22Rv1 (cell line): ENCODE measurements around the gene KCNK4.

Source experiments
- ZFX ChIP-seq: fragments of 450-650 bp; IDR thresholded peaks from 2 replicates; pipeline ENCODE4 v1.6.1; 2017; ENCODE audit warnings: antibody characterized with exemption, borderline replicate concordance
- TF ChIP-seq, protein P1 (sequence below): fragments of 450-650 bp; IDR thresholded peaks from 2 replicates; pipeline ENCODE4 v1.5.1; 2017; ENCODE audit warnings: mild to moderate bottlenecking

DNA sequence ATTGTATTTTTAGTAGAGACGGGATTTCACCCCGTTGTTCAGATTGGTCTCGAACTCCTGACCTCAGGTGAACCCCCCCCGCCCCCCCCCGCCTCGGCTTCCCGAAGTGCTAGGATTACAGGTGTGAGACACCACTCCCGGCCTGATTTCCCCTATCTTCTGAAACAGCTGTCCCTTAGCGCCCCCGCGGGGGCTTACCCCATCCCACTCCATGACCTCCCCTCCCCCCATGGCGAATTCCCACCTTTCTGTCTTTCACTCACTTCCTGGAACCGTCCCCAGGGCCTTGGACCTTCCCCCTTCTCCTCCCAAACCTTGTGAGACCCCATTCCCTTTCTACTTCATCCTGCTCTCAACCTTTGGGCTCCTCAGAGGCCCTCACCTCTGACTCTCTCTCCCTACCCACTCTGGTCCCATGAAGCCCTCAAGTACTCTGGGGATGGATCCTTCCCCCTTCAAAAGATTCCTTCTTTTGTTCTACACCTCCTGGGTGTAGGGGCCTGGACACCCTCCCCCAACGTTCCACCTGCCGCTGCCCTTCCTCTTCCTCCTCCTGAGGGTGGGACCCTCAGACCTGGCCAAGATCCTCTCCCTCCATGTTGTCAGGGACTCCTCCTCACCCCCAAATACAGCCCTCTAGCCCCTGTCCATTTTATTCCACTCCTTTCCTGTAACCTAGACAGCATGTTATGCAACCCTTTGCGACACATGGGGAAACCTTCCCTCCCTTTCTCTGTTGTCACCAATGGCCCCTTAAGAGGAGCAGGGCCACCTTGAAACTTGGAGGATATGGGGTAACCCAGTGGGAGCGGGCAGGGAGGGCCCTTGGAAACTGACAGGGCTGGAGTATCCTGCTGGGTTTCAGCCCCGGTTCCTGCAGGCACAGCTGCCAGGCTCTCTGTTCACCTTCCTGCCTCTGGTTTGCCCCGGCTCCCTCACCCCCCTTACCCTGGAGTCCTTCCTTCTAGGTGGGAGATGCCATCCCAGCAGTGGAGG, 28.0 kb downstream of the KCNK4 start:
- TF ChIP-seq, protein P1, sequence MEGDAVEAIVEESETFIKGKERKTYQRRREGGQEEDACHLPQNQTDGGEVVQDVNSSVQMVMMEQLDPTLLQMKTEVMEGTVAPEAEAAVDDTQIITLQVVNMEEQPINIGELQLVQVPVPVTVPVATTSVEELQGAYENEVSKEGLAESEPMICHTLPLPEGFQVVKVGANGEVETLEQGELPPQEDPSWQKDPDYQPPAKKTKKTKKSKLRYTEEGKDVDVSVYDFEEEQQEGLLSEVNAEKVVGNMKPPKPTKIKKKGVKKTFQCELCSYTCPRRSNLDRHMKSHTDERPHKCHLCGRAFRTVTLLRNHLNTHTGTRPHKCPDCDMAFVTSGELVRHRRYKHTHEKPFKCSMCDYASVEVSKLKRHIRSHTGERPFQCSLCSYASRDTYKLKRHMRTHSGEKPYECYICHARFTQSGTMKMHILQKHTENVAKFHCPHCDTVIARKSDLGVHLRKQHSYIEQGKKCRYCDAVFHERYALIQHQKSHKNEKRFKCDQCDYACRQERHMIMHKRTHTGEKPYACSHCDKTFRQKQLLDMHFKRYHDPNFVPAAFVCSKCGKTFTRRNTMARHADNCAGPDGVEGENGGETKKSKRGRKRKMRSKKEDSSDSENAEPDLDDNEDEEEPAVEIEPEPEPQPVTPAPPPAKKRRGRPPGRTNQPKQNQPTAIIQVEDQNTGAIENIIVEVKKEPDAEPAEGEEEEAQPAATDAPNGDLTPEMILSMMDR: no peak
- no peak for TF ChIP-seq ZFX
